NCI-H146 treated with DMSO at 0.1 percent for 48 hours (cell line): ENCODE measurements around the gene ATG7.
A peak's percentile ranks its signal among the peaks of the same experiment; 100 is the strongest.
"Not testable (repeated sequence)": the region's sequence is repeated elsewhere in the genome, so short reads cannot be mapped to it uniquely, and the experiment has no call there.

ENCODE experiments used
- DNase-seq: peaks from one replicate; lab custom pipeline; 2025; ENCODE audit not compliant: unreplicated experiment; lab: John Stamatoyannopoulos, UW

Gene ATG7

DNA sequence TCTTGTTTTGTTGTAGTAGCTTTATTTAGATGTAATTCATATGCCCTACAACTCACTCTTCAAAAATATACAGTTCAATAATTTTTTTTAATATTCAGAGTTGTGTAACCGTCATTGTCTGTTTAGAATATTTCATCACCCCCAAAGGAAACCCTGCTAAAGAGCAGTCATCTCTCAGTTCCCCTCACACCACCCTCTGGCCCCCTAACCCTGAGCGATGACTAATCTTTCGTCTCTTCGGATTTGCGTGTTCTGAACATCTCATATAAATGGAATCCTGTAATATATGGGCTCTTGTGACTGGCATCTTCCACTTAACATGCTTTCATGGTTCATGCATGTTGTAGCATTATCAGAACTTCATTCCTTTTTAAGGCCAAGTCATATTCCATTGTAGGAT, 183.8 kb downstream of the ATG7 start:
- DNase-seq, result no peak

DNA sequence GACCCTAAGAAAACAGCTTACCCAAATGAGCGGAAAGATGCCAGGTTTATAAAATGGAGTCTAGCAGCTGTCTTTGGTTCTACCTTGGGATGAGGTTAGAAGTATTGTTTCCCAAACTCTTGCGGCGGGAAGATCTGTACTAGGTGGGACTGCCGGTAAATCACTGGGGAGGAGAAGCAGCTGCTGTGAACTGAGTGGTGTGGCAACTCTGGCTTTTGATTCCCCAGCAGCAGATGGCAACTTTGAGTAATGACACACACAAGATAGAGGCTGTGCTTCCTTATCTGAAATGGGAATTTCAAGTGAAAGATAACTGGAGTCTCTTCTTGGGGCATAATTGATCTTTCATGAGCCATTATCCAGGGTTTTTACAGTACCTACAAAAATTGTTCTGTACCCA, 184.9 kb downstream of the ATG7 start:
- no peak for DNase-seq

DNA sequence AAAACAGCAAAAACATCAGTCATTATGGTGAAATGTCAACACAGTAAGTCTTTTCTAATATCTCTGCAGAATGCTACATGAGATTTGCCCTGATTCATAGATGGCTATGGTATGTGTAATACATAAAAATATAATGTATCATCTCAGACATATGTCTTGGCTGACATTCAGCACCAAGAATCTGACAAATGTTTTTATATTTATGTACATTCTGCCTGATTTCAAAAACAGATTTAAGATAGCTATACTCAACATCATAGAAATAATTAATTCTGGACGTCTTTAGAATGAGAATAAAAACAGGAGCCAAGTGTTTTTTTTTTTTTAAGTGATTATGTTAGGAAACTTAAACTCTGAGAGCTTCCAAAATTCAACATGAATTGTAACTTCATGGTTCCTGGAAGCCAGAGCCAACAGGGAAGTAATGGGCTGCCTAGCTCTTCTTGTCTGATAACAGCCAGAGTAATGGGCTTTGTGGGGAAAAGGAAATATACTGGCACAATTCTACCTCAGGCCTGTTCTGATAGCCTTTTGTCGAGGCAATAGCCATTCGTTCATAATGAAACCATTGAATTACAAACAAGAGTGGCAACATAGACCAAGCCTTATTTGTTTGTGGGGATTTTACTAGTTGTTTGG, 187.1 kb downstream of the ATG7 start:
- DNase-seq, result no peak

DNA sequence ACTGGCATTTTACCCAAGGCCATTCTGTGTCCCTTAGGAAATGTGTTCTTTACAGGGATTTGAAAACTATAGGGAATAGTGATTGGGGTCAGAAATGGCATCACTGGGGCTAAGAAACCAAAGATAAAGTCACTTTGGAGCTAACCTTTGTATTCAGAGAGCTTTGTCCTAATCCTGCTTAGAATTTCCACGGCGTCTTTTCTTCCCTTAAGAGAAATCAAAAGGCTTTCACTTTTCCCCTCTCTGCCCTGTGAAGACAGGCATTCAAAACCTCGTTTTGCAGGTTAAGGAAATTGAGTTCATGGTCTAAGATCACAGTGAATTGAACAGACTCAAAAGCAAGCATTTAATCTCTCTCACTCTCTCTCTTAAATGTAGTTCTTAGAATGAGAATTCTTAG, 189.0 kb downstream of the ATG7 start:
- DNase-seq, result no peak

GRCh38 chr3:11462673-11463072, 190.5 kb downstream of the ATG7 start:
- DNase-seq, result not testable (repeated sequence)

DNA sequence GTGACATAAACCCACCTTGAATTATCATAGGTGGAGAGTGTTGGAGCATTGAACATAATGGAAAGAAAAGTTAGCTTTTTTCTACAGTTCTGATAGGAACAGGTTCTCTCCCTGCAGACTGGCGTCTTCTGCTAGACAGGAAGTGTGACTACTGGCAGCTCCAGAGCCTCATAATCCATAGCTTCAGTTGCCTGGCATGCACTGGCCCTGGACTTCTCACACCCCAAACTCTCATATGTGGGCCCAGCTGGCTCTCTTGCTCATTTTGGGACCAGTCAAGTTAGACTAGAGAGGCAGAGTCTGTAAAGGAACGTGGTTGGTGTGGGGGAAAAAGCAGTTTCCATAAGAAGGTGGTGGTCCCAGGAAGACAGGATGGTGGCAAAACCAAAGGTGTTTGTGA, 191.4 kb downstream of the ATG7 start:
- DNase-seq, result no peak

DNA sequence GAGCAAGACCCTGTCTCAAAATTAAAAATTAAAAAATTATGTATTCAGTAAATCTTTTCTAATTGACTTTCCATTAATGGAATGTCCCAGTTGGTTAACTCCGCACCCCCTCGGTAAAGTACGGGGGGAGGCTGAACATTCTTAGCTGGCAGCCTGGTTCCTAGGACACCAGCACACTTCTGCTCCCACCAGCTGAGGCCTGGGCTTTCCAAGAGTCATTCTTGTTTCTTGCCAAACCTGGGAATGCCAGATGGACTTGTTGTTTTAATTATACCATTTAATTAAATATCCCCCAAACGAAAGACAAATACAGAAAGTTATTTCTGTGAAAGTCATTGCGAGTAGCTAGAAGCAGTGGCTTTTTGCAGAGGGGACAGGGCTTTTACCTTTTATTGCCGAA, 192.2 kb downstream of the ATG7 start:
- no peak for DNase-seq

- no peak for DNase-seq
These were observed 193.8 kb downstream of the ATG7 start for GRCh38 chr3:11465744-11466616.

- DNase-seq, result no peak
These were observed 195.7 kb downstream of the ATG7 start for GRCh38 chr3:11467875-11468274.

- DNase-seq, result no peak
These were observed 198.0 kb downstream of the ATG7 start for GRCh38 chr3:11470031-11470853.

DNA sequence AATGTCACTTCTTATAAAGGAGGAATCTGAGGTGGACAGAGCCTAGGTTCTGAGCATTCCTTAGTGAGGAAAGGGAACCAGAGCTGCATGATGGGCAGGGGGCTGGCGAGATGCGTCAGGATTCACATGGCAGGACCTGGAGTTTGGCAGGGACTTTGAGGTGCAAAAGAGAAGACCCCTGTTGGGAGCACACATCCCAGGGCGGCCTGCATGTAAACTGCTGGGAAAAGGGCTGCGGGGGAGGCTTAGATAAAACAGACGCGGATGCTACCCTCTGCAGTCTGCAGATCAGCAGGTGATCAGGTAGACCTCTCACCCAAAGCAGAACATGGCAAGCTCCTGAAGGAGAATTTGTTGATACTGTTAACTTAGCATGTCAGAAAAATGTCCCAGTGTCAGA, 203.1 kb downstream of the ATG7 start:
- no peak for DNase-seq

- DNase-seq, result peak; percentile 86
These were observed 204.5 kb downstream of the ATG7 start for GRCh38 chr3:11476735-11477144.

DNA sequence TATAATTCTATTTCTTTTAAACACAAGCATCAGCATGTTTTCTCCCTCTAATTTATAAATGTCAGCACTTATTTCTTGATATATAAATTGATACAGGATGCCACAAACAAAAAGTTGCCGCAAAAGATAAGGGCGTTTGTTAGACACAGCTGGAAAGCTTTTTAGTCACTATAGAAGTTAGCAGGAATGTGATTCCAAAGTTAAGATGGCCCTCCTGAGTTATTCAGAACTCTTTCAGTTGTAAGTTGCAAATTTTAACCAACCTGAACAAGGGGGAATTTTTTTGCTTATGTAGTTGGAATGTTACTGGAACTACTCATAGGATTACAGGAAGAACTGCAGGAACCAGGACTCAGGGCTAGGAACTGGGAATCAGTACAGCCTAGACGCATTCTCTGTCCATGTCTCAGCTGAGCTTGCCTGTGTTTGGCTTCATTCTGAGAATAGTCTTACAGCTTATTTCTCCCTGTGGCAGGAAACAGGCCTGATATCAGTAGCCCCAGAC, 205.3 kb downstream of the ATG7 start:
- no peak for DNase-seq

DNA sequence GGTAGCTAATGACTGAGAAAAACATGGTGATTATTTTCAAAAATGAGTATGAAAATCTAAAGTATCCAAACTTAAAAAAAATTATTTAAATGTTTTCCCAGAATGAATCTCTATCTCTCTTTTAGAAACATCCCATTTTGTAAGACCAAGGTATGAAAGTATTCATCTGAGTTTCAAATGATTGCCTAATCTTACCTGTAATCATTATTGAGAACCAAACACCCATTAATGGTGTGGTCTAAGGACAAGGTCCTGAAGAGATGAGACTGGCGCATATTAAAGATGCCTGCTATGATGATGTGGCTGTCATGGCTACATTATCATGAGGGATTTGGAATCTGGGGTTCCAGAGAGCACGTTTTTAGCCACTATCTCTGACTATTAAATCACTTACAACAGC, 206.0 kb downstream of the ATG7 start:
- DNase-seq, result no peak

DNA sequence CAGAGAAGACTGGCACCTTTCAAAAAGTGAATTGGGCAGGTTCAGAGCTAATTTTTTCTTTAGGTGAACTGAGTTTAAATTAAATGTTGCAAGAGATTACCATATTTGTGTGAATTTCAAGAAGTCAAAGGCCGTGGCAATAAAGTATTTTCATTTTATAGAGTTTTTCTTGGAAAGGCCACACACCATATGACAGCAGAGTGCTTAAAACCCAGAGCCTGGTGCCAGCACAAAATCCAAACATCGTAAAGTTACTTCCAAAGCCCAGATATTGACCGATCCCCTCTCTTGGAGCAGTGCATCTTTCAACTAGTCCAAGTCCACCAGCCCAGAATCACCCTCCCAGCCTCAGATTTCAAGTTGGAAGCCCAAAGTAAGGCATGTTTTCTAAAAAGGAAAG, 207.0 kb downstream of the ATG7 start:
- DNase-seq, result no peak

DNA sequence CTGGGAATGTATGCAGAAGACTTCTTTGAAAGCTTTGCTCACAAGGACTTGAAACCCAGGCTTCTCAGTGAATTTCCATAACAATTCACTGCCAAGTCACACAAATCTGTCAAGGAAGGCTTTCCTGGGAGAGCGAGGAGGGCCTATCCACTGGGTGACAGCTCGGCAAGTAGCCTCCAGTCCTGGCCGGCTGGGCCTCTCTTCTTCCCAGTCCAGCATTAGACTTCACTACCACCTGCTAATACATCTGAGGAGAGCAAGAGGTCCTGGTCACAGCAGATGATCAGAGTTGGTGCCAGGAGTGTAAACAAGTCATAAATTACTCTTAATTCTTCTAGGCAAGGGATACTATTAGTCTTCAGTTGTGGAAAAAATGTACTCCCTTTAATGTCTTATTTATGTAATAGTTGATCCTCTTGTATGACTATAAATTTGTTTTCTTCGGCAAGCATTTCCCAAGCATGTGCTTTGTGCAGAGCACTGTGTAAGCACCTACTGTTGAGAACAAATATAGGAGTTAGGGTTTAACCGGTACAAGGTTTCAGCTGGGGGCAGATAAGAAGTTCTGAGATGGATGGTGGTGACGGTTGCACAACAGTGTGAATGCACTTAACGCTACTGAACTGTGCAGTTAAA, 208.6 kb downstream of the ATG7 start:
- DNase-seq, result peak; percentile 40

- no peak for DNase-seq
These were observed 209.4 kb downstream of the ATG7 start for GRCh38 chr3:11481556-11481955.

- no peak for DNase-seq
These were observed 209.8 kb downstream of the ATG7 start for GRCh38 chr3:11482021-11482420.

DNA sequence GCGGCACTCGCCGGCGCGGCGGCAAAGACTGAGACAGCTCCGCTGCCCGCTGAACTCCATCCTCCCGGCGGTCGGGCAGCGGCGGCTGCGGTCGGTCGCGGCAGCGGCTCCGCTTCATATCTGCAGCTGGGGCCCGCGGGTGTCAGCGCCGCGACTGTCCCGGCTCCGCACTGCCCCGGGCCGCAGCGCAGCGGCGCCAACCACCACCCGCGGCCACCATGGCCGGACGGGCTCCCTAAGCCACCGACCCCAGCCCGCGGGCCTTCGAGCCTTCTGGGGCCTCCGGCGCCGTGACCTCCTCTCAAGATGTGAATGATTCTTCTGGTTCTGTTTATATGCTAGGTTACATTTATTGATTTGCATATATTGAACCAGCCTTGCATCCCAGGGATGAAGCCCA, 216.2 kb downstream of the ATG7 start:
- not testable (repeated sequence) for DNase-seq

GRCh38 chr3:11494131-11494916, 222.1 kb downstream of the ATG7 start:
- no peak for DNase-seq
